ENCODE data around the gene UQCC5. TPM values are rescaled to one million over a fixed set of nuclear protein-coding genes. Genes with fewer than 3 reads are reported as not detected.

Gene UQCC5
- polyA plus RNA-seq, 1 donor from 2014 or later, result 20.5 TPM

GRCh38 chr3:52502001-52502400 lies 34.4 kb upstream of the UQCC5 start:
- TF ChIP-seq MXI1 (conservative IDR thresholded peaks at IDR 0.05; ENCODE audit: poor library complexity, severe bottlenecking) (no peak), EZH2 (IDR thresholded peaks at IDR 0.05; ENCODE audit: borderline replicate concordance, insufficient read depth, low read length, poor library complexity, severe bottlenecking) (no peak), REST (IDR thresholded peaks at IDR 0.05; ENCODE audit: borderline replicate concordance) (no peak), POLR2AphosphoS5 (IDR thresholded peaks at IDR 0.05) (no peak), EP300 (conservative IDR thresholded peaks at IDR 0.05; ENCODE audit: poor library complexity, severe bottlenecking) (no peak), SMC3 (conservative IDR thresholded peaks at IDR 0.05; ENCODE audit: poor library complexity) (no peak), RAD21 (conservative IDR thresholded peaks at IDR 0.05) (no peak)
- H3K27ac ChIP-seq (ENCODE audit: low read length), result no peak overlapping the region
- no peak overlapping the region for H3K4me2 ChIP-seq (ENCODE audit: low read length)
- H3K9me2 ChIP-seq (ENCODE audit: insufficient read depth, low read length), result no peaks in the 10 kb centered on the region
- H4K20me1 ChIP-seq (ENCODE audit: insufficient read depth), result no peaks in the 10 kb centered on the region
- H3K79me2 ChIP-seq (replicated peaks; ENCODE audit: insufficient read depth, low read length), result no peaks in the 10 kb centered on the region
- H3K4me3 ChIP-seq (ENCODE audit: low read length), result no peak overlapping the region
- no peaks in the 10 kb centered on the region for H3K27me3 ChIP-seq (ENCODE audit: insufficient read depth, low read depth, low read length)
- H2AFZ ChIP-seq (ENCODE audit: low read depth, low read length), result no peak overlapping the region
- H3K9ac ChIP-seq (ENCODE audit: low read length), result no peak overlapping the region
- H3F3A ChIP-seq (ENCODE audit: insufficient read depth, low read length, poor library complexity, severe bottlenecking), result no peaks in the 10 kb centered on the region
- no peaks in the 10 kb centered on the region for H3K9me3 ChIP-seq (ENCODE audit: low read length)
- no peaks in the 10 kb centered on the region for H3K36me3 ChIP-seq (ENCODE audit: insufficient read depth, low read length)

DNA sequence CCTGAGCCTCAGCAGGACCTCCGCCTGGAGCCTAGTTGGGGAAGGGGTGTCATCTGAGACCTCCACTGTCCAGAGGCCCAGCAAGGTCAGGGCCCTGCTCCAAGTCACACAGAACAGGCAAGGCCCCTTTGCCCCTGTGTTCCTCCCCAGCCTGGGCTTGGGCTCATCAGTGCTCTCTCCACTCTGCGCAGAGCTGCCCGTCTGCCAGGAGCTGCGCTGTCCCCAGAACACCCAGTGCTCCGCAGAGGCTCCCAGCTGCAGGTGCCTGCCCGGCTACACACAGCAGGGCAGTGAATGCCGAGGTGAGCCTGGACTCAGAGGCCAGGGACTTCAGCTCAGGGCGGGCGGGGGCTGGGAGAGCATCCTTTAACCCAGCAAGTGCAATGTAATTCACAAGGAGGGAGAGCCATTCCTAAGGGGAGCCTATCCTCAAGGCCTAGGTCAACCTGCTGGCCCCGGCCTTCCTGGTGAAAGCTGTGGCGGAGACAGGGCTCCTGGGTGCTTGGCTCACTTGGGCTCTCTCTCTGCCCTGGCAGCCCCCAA lies 33.5 kb upstream of the UQCC5 start:
- Histone ChIP-seq H2AFZ (ENCODE audit: low read depth, low read length) (no peak overlapping the region), H3F3A (ENCODE audit: insufficient read depth, low read length, poor library complexity, severe bottlenecking) (no peaks in the 10 kb centered on the region), H3K9ac (ENCODE audit: low read length) (no peak overlapping the region)

More for the DNA sequence above, 33.5 kb upstream of the UQCC5 start:
- H3K9me3 ChIP-seq (ENCODE audit: low read length), result no peaks in the 10 kb centered on the region
- H4K20me1 ChIP-seq (ENCODE audit: insufficient read depth), result no peaks in the 10 kb centered on the region
- no peak overlapping the region for H3K4me3 ChIP-seq (ENCODE audit: low read length)
- TF ChIP-seq SMC3 (conservative IDR thresholded peaks at IDR 0.05; ENCODE audit: poor library complexity) (no peak), REST (IDR thresholded peaks at IDR 0.05; ENCODE audit: borderline replicate concordance) (no peak), EZH2 (IDR thresholded peaks at IDR 0.05; ENCODE audit: borderline replicate concordance, insufficient read depth, low read length, poor library complexity, severe bottlenecking) (no peak), MXI1 (conservative IDR thresholded peaks at IDR 0.05; ENCODE audit: poor library complexity, severe bottlenecking) (no peak), RAD21 (conservative IDR thresholded peaks at IDR 0.05) (no peak), CTCF (IDR thresholded peaks at IDR 0.05; ENCODE audit: poor library complexity, severe bottlenecking) (no peak), TAF1 (IDR thresholded peaks at IDR 0.05; ENCODE audit: low read depth) (no peak), EP300 (conservative IDR thresholded peaks at IDR 0.05; ENCODE audit: poor library complexity, severe bottlenecking) (no peak), POLR2AphosphoS5 (IDR thresholded peaks at IDR 0.05) (no peak)
- no peak overlapping the region for H3K4me2 ChIP-seq (ENCODE audit: low read length)
- H3K27ac ChIP-seq (ENCODE audit: low read length), result no peak overlapping the region
- no peaks in the 10 kb centered on the region for H3K79me2 ChIP-seq (replicated peaks; ENCODE audit: insufficient read depth, low read length)
- no peaks in the 10 kb centered on the region for H3K27me3 ChIP-seq (ENCODE audit: insufficient read depth, low read depth, low read length)
- no peaks in the 10 kb centered on the region for H3K9me2 ChIP-seq (ENCODE audit: insufficient read depth, low read length)
- H3K36me3 ChIP-seq (ENCODE audit: insufficient read depth, low read length), result no peaks in the 10 kb centered on the region
